GM04504 (cell line): Measurements from ENCODE around the gene ENTPD8.
"Not testable (repeated sequence)": the region's sequence is repeated elsewhere in the genome, so short reads cannot be mapped to it uniquely, and the experiment has no call there.

ENCODE experiments used
- DNase-seq: peaks from one replicate; pipeline ENCODE4 v3.0.0-alpha.2; 2012; ENCODE audit warnings: low read depth

The ENTPD8 gene

GRCh38 chr9:137476856-137477255 is 35.7 kb upstream of the ENTPD8 start:
- no peak for DNase-seq

GRCh38 chr9:137475666-137476065 is 34.5 kb upstream of the ENTPD8 start:
- no peak for DNase-seq

- no peak for DNase-seq
Measured at GRCh38 chr9:137474271-137474670, 33.1 kb upstream of the ENTPD8 start.

GRCh38 chr9:137470785-137471184 is 29.6 kb upstream of the ENTPD8 start:
- no peak for DNase-seq

- DNase-seq = no peak
Measured at GRCh38 chr9:137467896-137468295, 26.7 kb upstream of the ENTPD8 start.

- DNase-seq = no peak
Measured at GRCh38 chr9:137467161-137467581, 26.0 kb upstream of the ENTPD8 start.

GRCh38 chr9:137466389-137467085 is 25.4 kb upstream of the ENTPD8 start:
- not testable (repeated sequence) for DNase-seq

- no peak for DNase-seq
Measured at GRCh38 chr9:137465720-137466388, 24.7 kb upstream of the ENTPD8 start.

- DNase-seq = no peak
Measured at GRCh38 chr9:137465000-137465719, 24.0 kb upstream of the ENTPD8 start.

GRCh38 chr9:137464291-137464999 is 23.3 kb upstream of the ENTPD8 start:
- no peak for DNase-seq

- no peak for DNase-seq
Measured at GRCh38 chr9:137463931-137464290, 22.8 kb upstream of the ENTPD8 start.

GRCh38 chr9:137462986-137463930 is 22.1 kb upstream of the ENTPD8 start:
- no peak for DNase-seq

GRCh38 chr9:137462396-137462985 is 21.3 kb upstream of the ENTPD8 start:
- no peak for DNase-seq

- no peak for DNase-seq
Measured at GRCh38 chr9:137461663-137462395, 20.7 kb upstream of the ENTPD8 start.

- no peak for DNase-seq
Measured at GRCh38 chr9:137461316-137461662, 20.1 kb upstream of the ENTPD8 start.

- DNase-seq = no peak
Measured at GRCh38 chr9:137460363-137461315, 19.5 kb upstream of the ENTPD8 start.

GRCh38 chr9:137459601-137460362 is 18.6 kb upstream of the ENTPD8 start:
- DNase-seq = no peak

GRCh38 chr9:137459152-137459600 is 18.0 kb upstream of the ENTPD8 start, which contains the start of gene NSMF:
NSMF (minus strand) TSS chr9:137459334; CDS start chr9:137459102, 232 bp downstream.
- DNase-seq = peak; percentile 80
